CD4-positive, alpha-beta T cell treated with Interleukin-17A for 4 hours (primary cell): ENCODE data around the gene LCAT.

Experiments
- DNase-seq: peaks from one replicate; pipeline ENCODE4 v3.0.0-alpha.2; 2020; ENCODE audit warnings: mixed read lengths

Gene LCAT

GRCh38 chr16:67968400-67969253 is 24.7 kb upstream of the LCAT start, which contains the start of gene SLC12A4:
Gene SLC12A4, minus strand, starts transcription at chr16:67968637. Its CDS starts 84 bp downstream, at chr16:67968553.
- peak; percentile 88 for DNase-seq

- DNase-seq, result peak; percentile 48
Observed at GRCh38 chr16:67967958-67968399, 24.1 kb upstream of the LCAT start.

- DNase-seq, result peak; percentile 20
Observed at GRCh38 chr16:67967183-67967957, 23.4 kb upstream of the LCAT start.

GRCh38 chr16:67966549-67967182 is 22.7 kb upstream of the LCAT start:
- DNase-seq, result no peak

GRCh38 chr16:67965668-67966548 is 22.0 kb upstream of the LCAT start:
- no peak for DNase-seq

- DNase-seq, result no peak
Observed at GRCh38 chr16:67964477-67965131, 20.7 kb upstream of the LCAT start.

- no peak for DNase-seq
Observed at GRCh38 chr16:67963662-67964321, 19.9 kb upstream of the LCAT start.

- DNase-seq, result no peak
Observed at GRCh38 chr16:67963292-67963661, 19.4 kb upstream of the LCAT start.

- DNase-seq, result no peak
Observed at GRCh38 chr16:67962135-67962534, 18.2 kb upstream of the LCAT start.

GRCh38 chr16:67961551-67961957 is 17.6 kb upstream of the LCAT start:
- no peak for DNase-seq

GRCh38 chr16:67959536-67960329 is 15.8 kb upstream of the LCAT start:
- DNase-seq, result no peak

- no peak for DNase-seq
Observed at GRCh38 chr16:67957622-67958021, 13.7 kb upstream of the LCAT start.

GRCh38 chr16:67954421-67955196 is 10.7 kb upstream of the LCAT start:
- no peak for DNase-seq

- DNase-seq, result no peak
Observed at GRCh38 chr16:67953641-67954375, 9.9 kb upstream of the LCAT start.

- no peak for DNase-seq
Observed at GRCh38 chr16:67951485-67951884, 7.6 kb upstream of the LCAT start.

- DNase-seq, result no peak
Observed at GRCh38 chr16:67950335-67950843, 6.5 kb upstream of the LCAT start.

- DNase-seq, result no peak
Observed at GRCh38 chr16:67949645-67950044, 5.7 kb upstream of the LCAT start.

- no peak for DNase-seq
Observed at GRCh38 chr16:67948015-67948414, 4.1 kb upstream of the LCAT start.
